GM23248 (cell line): ENCODE measurements around the gene SDC1.

Source experiments
- EZH2 ChIP-seq: fragments of 200-600 bp; sonication (generic); IDR thresholded peaks from 2 replicates; pipeline ENCODE4 v1.6.1; 2018; ENCODE audit warnings: antibody characterized with exemption, mild to moderate bottlenecking; ENCODE audit not compliant: insufficient read depth, poor library complexity, severe bottlenecking
- EZH2phosphoT487 ChIP-seq: fragments of 200-600 bp; sonication (generic); IDR thresholded peaks from 2 replicates; pipeline ENCODE4 v1.6.1; 2018; ENCODE audit warnings: antibody characterized with exemption, moderate library complexity, mild to moderate bottlenecking, low read depth; ENCODE audit not compliant: insufficient read depth

GRCh38 chr2:20226152-20226545, 1.2 kb upstream of the SDC1 start:
- TF ChIP-seq EZH2 (no peak), EZH2phosphoT487 (no peak)
